ENCODE data around the gene GP1BB. TPM values are rescaled to one million over a fixed set of nuclear protein-coding genes. Genes with fewer than 3 reads are reported as not detected.
A peak's percentile ranks its signal among the peaks of the same experiment; 100 is the strongest.

Gene GP1BB
- total and polyA plus RNA-seq, 10 of the 15 experiments (the other 5 are each of a cell fraction or from before 2014, with no cell fraction given), result 0.05 to 0.28 (median 0.28) TPM; not detected in 7

DNA sequence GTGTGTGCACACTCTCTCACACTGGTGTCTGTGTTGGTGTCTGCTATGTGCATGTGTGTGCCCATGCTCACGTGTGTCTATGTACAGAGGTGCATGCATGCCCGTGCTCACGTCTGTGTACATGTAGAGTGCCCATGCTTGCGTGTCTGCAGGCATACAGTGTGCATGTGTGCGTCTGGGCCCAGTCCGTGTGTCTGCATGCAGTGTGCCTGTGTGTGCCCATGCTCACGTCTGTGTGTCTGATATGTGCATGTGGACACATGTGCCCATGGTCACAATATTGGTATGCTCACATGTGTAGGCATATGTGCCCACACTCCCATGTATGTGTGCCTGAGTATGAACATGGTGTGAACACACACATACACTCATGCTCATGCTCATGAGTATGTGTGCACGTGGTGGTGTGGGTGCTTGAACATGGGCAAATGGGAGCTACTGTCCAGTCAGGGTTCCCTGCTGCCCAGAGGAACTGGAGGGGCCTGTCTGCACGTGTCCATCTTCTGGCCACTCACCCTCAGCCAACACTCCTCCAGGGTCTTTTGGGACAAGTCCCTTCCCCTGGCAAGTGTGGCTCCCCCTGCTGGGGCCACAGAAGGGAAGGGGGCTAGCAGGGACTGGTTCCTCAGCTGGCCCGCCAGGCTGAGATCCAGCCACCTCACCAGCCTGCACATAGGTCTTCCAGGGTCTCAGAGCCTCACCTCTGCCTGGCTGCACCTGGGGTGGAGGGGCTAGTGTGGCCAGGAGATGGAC lies 29.9 kb downstream of the GP1BB start:
- WGBS (ENCODE audit: insufficient coverage, insufficient replicate concordance, low lambda C conversion rate, missing lambda C conversion rate), result 36% methylated on average over 10 of the region's 10 CpGs
- no peak overlapping the region for H3K4me2 ChIP-seq (ENCODE audit: control insufficient read depth, insufficient read depth)
- no peak overlapping the region for H2AFZ ChIP-seq (ENCODE audit: control insufficient read depth, low read depth, low read length)
- in situ Hi-C loops (cut with MboI) (no loop called here), intact Hi-C loops (cut with micrococcal nuclease; ENCODE audit: unreplicated experiment) (no loop called here)
- ChIA-PET SMC1A (ENCODE audit: uncharacterized antibody, unreplicated experiment) (no interaction called here), CTCF (no interaction called here), RAD21 (ENCODE audit: unreplicated experiment) (no interaction called here), POLR2A (no interaction called here)
- no peak for TF ChIP-seq KLF5 (IDR thresholded peaks at IDR 0.05; ENCODE audit: partially characterized antibody)
- TF ChIP-seq HCFC1 (IDR thresholded peaks at IDR 0.05; ENCODE audit: low read length), result no peak
- no peak for TF ChIP-seq MXI1 (IDR thresholded peaks at IDR 0.05; ENCODE audit: low read depth, low read length)
- TF ChIP-seq, protein P1, sequence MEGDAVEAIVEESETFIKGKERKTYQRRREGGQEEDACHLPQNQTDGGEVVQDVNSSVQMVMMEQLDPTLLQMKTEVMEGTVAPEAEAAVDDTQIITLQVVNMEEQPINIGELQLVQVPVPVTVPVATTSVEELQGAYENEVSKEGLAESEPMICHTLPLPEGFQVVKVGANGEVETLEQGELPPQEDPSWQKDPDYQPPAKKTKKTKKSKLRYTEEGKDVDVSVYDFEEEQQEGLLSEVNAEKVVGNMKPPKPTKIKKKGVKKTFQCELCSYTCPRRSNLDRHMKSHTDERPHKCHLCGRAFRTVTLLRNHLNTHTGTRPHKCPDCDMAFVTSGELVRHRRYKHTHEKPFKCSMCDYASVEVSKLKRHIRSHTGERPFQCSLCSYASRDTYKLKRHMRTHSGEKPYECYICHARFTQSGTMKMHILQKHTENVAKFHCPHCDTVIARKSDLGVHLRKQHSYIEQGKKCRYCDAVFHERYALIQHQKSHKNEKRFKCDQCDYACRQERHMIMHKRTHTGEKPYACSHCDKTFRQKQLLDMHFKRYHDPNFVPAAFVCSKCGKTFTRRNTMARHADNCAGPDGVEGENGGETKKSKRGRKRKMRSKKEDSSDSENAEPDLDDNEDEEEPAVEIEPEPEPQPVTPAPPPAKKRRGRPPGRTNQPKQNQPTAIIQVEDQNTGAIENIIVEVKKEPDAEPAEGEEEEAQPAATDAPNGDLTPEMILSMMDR (IDR thresholded peaks at IDR 0.05 in 2 of 3, conservative IDR thresholded peaks at IDR 0.05 in 1 of 3; ENCODE audit: control insufficient read depth in 2 of 3, extremely low read depth in 1 of 3, insufficient read depth in 1 of 3, low read depth in 3 of 3, low read length in 3 of 3), result 0 out of 6 replicates have a peak, but pooled peaks of 1 of the 3 experiments have one; percentile 6
- no peak for ATAC-seq
- no peak overlapping the region for H3K4me3 ChIP-seq
- H3K79me2 ChIP-seq (ENCODE audit: control insufficient read depth, insufficient read depth, low read length), result no peaks in the 10 kb centered on the region
- no peak for FAIRE-seq
- no peak overlapping the region for H3K27ac ChIP-seq (ENCODE audit: control insufficient read depth, insufficient read depth)
- no peaks in the 10 kb centered on the region for H3K36me3 ChIP-seq (ENCODE audit: control insufficient read depth in 2 of 2, insufficient read depth in 2 of 2, low read length in 1 of 2)
- no peak for DNase-seq (ENCODE audit: low read depth, low spot score)
- no peaks in the 10 kb centered on the region for H3K9me3 ChIP-seq (replicated peaks; ENCODE audit: control insufficient read depth, insufficient read depth, low read length)
- BruUV-seq (replicated peaks), result no TSS peak
- H3K9ac ChIP-seq (ENCODE audit: control insufficient read depth, insufficient read depth, low read length), result no peak overlapping the region
- H4K20me1 ChIP-seq (ENCODE audit: control insufficient read depth, insufficient read depth), result peaks cover 4% of the 10 kb centered on the region
- H3K4me1 ChIP-seq (ENCODE audit: control insufficient read depth, insufficient read depth, low read length), result peaks cover 6% of the 10 kb centered on the region
- peaks cover 16 to 25% of the 10 kb centered on the region in 2 experiments for H3K27me3 ChIP-seq (replicated peaks in 1 of 2; ENCODE audit: control insufficient read depth in 2 of 2, insufficient read depth in 2 of 2, low read length in 1 of 2)
